Measurements from ENCODE around the gene NAPEPLD.

- TF ChIP-seq CTCF (conservative IDR thresholded peaks at IDR 0.05 in 1 of 2, IDR thresholded peaks at IDR 0.05 in 1 of 2; ENCODE audit: low read depth in 1 of 2, low read length in 2 of 2) (no peak), EZH2 (IDR thresholded peaks at IDR 0.05; ENCODE audit: low read length, missing control alignments) (no peak)
Measured at GRCh38 chr7:103106005-103106702, 42.7 kb downstream of the NAPEPLD start.
